ENCODE results near the gene GTF2E1.
"Not testable (repeated sequence)": the region's sequence is repeated elsewhere in the genome, so short reads cannot be mapped to it uniquely, and the experiment has no call there.

GTF2E1 gene

GRCh38 chr3:120753810-120754209 is 11.3 kb downstream of the GTF2E1 start:
- DNase-seq (ENCODE audit: low read depth) = peak; percentile 44

- no peak for DNase-seq (ENCODE audit: low read depth)
Observed at GRCh38 chr3:120756061-120756460, 13.5 kb downstream of the GTF2E1 start.

- not testable (repeated sequence) for DNase-seq (ENCODE audit: low read depth)
Observed at GRCh38 chr3:120758551-120758950, 16.0 kb downstream of the GTF2E1 start.

GRCh38 chr3:120762615-120763014 is 20.1 kb downstream of the GTF2E1 start:
- no peak for DNase-seq (ENCODE audit: low read depth)

GRCh38 chr3:120763601-120764000 is 21.1 kb downstream of the GTF2E1 start:
- DNase-seq (ENCODE audit: low read depth) = no peak

GRCh38 chr3:120764206-120764605 is 21.7 kb downstream of the GTF2E1 start:
- DNase-seq (ENCODE audit: low read depth) = no peak

- no peak for DNase-seq (ENCODE audit: low read depth)
Observed at GRCh38 chr3:120765830-120766493, 23.4 kb downstream of the GTF2E1 start.

- DNase-seq (ENCODE audit: low read depth) = no peak
Observed at GRCh38 chr3:120766576-120766975, 24.0 kb downstream of the GTF2E1 start.

GRCh38 chr3:120767106-120767505 is 24.6 kb downstream of the GTF2E1 start:
- DNase-seq (ENCODE audit: low read depth) = peak; percentile 67

GRCh38 chr3:120769436-120769835 is 26.9 kb downstream of the GTF2E1 start:
- DNase-seq (ENCODE audit: low read depth) = no peak

- DNase-seq (ENCODE audit: low read depth) = no peak
Observed at GRCh38 chr3:120770891-120771290, 28.3 kb downstream of the GTF2E1 start.

- DNase-seq (ENCODE audit: low read depth) = no peak
Observed at GRCh38 chr3:120772081-120772480, 29.5 kb downstream of the GTF2E1 start.

GRCh38 chr3:120773932-120774331 is 31.4 kb downstream of the GTF2E1 start:
- DNase-seq (ENCODE audit: low read depth) = no peak

- DNase-seq (ENCODE audit: low read depth) = no peak
Observed at GRCh38 chr3:120775411-120775810, 32.9 kb downstream of the GTF2E1 start.

- no peak for DNase-seq (ENCODE audit: low read depth)
Observed at GRCh38 chr3:120778776-120779175, 36.2 kb downstream of the GTF2E1 start.

GRCh38 chr3:120780977-120781376 is 38.4 kb downstream of the GTF2E1 start:
- DNase-seq (ENCODE audit: low read depth) = peak; percentile 68

GRCh38 chr3:120785832-120786231 is 43.3 kb downstream of the GTF2E1 start:
- DNase-seq (ENCODE audit: low read depth) = peak; percentile 62

GRCh38 chr3:120791010-120791409 is 48.5 kb downstream of the GTF2E1 start:
- DNase-seq (ENCODE audit: low read depth) = no peak

GRCh38 chr3:120791913-120792312 is 49.4 kb downstream of the GTF2E1 start:
- DNase-seq (ENCODE audit: low read depth) = no peak

GRCh38 chr3:120793601-120794000 is 51.1 kb downstream of the GTF2E1 start:
- DNase-seq (ENCODE audit: low read depth) = no peak

GRCh38 chr3:120795017-120795648 is 52.6 kb downstream of the GTF2E1 start:
- peak; percentile 61 for DNase-seq (ENCODE audit: low read depth)

GRCh38 chr3:120795959-120796358 is 53.4 kb downstream of the GTF2E1 start:
- no peak for DNase-seq (ENCODE audit: low read depth)

- no peak for DNase-seq (ENCODE audit: low read depth)
Observed at GRCh38 chr3:120796976-120797375, 54.4 kb downstream of the GTF2E1 start.

- no peak for DNase-seq (ENCODE audit: low read depth)
Observed at GRCh38 chr3:120797857-120798256, 55.3 kb downstream of the GTF2E1 start.

All from fibroblast of gingiva (primary cell).